Activated T-cell treated with anti-CD3 and anti-CD28 coated beads, Interleukin-2, amount 50 U/mL, for 1 hour (primary cell): ENCODE data around the gene TFAP2A.

Experiments
- DNase-seq: peaks from one replicate; pipeline ENCODE4 v3.0.0-alpha.2; 2020

TFAP2A gene

DNA sequence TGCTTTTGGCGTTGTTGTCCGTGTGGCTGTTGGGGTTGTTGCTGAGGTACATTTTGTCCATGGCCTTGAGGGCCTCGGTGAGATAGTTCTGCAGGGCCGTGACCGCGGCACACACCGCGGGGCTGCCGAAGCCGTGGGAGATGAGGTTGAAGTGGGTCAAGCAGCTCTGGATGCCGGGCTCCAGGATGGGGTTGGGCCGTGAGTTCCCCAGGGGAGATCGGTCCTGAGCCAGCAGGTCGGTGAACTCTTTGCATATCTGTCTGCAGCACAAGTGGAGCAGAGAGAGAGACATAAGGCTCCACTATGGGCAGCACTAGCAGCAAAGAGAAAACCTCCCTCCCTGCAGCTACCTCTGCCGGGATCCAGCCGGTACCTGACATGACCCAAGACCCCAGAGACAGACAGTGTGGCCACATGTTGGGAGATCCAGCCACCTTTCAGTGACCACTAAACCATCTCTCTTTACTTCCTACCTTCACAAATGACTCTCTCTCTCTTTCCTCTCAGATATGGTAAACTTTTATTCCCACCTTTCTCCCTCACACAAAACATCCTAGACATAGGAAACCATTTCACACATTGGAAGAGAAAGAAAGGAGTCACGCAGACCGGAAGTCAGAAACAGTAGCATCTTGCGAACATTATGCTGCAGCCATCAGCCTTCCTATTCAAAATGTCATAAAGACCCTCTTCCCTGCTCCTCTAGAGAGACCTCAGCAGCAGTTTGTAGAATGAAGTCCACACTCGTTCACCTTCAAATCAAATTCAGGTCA, 16.2 kb downstream of the TFAP2A start:
- DNase-seq: no peak

DNA sequence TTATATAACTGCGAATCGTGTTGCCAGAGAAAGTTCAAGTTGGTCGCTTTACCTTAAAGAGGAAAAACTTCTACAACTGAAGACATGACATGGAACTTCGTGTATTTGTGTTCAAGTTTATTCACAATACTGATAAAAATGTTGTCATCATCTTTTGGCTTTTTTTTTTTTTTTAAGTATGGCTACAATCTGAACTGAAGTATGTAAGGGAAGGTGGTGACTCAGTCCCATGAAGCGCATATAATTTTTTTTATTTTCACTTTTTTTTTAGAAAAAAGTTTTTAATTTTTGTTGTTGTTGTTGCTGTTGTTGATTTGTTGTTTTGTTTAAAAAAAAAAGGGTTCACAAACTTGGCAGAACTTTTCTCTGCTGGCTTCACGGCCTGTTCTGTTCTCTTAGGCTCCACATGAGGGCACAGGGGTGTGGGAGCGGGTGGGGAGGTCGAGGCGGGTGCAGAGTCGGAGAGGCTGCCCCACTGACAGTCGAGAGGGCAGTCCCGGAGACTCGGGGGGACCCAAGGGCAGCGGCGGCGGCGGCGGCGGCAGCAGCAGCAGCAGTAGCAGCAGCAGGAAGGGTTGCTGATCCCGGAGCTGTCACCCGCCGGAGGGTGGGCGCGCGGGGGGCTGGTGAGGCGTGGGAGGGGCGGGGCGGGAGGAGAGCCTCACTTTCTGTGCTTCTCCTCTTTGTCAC, 17.0 kb downstream of the TFAP2A start:
- no peak for DNase-seq

DNA sequence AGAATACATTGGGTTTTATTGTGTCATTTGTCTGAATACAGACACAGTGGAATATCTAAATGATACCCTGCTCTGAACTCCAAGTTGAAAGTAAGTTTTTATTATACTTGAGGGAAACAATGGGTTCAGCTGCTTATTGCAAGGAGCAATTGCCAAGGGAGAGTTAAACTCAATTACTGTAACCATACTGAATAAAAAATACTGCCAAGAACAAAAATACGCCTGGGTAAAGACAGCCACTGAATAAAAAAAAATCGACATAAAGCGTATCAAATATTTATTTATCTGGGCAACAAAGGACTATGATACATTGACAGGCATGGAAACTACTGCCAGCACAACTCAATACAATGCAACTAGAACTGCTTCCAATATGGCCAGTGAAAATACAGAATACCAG, 18.1 kb downstream of the TFAP2A start:
- no peak for DNase-seq

DNA sequence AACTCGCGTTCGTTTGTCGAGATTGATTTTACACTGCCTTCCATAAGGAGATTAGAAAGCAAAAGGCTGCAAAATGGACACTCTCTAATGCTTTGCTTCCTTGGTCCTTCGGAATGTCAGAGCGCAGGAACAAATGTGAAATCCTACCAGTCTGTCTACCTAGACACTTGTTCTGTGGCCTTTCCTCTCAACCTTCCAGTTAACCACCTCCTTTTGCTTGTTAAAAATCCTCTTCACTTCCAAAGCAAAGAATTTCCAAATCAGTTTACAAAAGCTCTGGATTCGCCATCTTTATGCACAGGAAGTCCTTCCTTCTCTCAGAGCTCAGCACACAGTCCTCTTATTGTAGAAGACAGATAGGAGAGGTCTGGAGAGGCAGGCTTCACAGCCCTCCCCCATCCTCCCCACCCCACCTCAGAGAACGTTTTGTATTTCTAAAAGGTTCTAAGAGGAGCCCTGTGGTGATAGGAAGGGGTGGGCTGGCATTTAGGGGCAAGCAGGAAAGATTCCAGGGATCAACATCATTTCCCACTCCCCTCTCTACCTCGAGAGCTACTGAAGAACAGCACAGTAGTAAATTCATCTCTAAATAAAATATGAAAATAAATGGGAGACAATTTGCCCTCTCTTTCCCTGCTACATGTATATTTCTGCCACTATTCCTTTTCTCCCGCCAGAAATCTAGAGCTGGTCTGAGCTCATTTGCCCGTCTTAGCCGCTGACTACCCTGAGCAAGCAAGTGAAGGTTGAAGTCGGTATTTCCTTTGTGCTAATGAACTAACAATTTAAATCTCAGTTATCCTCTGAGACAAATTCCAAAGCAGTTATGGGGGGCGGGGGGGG, 18.9 kb downstream of the TFAP2A start:
- no peak for DNase-seq

DNA sequence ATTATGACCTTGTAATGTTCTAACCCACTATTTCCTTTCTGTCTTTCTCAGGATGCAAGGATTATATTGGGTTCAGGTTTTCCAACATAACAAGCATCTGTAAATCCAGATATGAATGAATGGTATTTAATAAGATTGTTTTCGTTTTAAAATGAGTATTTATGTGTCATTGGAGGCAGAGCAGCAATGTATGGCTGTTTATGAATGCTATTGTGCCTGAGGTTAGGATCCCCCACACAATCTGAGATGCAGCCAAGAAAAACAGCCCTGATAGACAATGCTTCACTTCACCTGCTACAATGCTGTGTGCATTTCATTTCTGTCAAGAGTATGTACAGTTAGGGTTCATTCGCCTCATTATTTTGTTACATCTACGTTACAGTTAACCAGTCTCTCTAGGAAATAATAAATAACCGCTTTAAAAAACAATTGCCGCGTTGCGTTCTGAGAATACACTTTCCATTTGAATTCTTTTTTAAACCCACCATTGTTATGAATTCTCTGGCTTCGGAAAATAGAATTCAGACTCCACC, 19.6 kb downstream of the TFAP2A start:
- DNase-seq: no peak

DNA sequence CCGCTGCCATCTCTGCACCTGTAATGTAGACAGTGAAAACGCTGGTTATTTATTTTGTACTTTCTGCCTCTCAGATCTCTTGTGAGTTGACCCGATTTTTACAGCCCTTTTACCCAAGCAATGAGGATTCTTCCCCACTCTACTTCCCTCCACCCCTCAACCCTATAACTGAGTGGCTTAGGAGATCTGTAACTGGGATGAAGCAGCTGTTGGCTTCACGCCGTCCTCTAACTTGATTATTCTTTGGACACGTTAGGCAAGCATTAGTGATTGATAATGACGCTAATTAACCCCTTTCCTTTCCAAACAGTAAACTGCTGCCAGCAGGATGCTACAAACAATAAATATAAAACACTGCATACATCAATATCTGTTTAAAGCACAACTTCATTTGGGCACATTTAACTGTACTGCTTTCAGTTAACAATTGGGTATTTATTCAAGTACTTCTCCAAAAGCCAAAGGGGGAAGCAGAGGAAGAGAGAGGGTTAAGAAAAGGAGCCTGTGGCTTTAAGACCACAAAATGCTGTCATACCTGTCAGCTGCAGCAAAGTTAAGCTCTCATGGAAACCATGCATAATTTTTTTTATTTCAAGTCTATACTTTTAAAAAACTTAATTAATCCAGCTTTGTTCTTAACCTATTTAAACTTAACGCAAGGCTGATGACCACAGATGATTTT, 21.2 kb downstream of the TFAP2A start:
- no peak for DNase-seq

DNA sequence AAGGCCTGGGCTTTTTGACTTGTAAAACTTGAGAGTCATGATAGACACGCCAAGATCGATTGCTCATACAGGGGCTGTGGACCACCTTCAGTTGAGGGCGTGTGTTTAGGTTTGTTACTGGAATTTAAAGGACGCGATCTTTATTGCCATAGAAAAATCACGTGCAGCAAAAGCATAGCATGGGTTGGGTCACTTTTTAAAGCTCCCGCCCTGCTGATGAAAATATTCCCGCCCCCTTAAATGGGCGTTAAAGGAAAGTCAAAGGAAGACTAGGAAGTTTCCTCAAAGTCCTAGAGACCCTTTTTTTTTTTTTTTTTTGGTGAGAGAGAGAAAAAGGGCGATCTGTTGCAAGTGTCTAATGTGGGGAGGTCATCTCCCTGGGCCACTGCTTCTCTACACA, 23.1 kb downstream of the TFAP2A start:
- DNase-seq: no peak

DNA sequence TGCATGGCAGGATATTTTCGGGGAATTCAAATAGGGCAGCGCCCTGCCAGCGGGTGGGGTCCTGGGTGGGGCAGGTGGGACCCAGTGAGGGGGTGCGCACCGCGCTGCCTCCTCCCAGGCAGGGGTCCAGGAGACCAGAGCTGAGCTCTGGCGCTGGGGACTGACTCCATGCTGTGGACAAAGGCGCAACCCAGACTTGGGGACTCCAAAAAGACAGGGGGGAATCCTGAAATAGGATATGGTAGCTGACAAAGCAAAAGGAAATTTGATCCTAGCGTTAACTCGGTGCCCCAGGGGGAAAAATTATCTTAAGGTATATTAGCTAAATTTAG, 23.6 kb downstream of the TFAP2A start:
- DNase-seq: no peak

DNA sequence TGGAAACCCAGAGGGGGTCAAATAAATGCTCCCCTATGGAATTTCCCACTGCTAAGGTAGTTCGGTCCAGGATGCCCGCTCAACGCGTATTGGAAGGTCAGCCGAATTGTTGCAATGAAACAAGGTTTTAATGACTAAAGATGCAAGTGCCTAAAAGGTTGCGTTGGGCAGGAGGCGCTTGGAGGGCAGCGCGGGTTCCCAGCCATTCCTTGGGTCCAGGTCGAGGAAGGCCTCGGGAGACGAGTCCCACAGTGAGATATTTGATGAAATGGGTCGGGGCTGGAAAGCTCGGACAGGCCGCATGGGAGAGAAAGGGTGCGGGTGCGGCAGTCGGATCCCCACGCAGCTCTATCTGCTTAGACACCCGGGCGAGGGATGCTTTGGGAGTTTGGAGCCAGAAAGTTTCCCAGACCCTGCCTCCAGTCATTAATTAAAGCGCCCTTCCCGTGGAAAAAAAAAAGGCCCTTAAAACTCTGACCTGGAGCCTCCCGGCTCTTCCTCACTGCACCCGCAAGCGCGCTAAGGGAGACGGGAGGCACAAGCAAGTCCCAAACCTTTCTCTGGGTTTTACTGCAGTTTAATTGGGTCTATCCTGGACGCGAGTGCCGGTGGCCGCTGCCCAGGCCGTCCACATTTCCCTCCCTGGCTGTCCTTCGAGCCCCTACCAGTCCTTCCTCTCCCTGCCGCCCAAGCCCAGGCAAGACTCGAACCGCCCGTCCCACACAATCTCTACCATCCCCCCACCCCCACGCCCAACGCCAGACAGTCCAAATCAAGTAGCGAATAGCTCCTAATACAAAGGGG, 24.2 kb downstream of the TFAP2A start:
- no peak for DNase-seq

DNA sequence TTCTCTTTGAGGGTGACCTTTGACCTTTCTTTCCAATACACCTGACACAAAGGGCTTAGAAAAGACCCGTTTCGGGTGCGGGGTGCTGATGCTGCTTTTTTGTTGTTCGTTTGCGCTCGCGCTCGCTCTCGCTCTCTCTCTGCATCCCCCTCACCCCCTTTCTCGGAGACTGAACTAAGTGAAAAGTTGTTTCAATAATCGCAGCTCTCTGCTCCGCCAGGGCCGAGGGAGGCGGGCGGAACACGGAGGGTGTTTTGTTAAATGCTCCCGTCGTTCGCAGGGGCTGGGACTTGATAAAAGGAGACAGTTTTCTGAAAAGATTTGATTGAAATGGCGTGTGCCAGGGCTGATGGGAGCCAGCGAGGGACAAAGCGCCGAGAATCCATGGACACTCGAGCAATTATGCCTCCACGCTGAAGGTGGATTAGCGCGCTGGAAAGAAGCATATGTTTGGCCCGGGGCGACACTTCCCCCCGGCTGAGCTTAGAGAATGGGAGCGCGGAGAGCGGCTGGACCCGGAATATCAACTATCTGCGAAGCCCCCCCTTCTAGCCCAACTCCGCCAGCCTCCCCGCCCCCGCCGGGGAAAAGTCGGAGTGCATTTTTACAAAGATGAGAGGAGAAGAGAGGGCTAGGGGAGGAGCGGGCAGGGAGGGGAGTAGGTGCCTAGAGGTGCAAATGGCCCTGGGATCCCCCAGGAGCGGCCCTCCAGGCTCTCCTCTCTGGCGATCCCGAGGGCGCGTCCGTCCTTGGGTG, 25.0 kb downstream of the TFAP2A start:
- no peak for DNase-seq

DNA sequence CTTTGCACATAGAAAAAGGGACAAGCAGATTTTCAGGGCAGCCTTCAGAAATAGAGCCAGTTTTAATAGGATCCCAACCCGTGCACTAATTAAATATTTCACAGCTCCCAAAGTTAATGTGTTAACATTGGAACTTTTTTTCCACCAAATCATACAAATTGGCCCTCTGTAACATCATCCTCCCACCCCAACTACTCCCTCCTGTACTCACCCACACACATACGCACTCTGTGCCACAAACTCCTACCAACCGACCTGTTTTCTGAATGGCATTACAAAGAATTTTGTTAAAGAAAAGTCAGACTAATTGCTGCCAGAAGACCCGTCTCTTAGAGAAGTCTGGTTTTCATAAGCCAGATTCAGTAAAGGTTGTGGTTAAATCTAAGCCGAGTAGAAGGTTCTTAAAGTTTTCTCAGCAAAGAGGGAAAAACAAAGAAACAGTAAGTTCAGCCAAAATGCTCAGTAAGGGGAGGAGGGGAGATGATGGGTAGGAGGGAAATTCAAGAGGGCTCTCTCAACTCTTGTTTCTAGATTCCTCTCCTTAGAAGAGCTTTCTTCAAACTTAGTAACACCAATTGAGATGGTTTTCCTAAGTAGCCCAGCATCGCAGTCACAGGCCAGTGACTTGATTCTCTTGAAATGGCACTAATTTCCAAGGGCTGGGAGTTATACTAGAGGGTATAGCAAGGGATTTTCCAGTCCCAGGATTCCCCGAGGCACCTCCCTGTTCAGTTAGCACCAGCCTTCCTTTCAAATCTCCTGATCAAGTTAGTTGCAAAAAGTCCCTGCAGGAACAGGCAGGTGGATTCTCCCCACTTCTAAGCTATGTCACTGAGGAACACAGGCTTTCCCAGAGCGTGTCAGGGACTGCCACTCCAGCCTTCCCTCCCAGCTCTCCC, 27.9 kb downstream of the TFAP2A start:
- DNase-seq: no peak

DNA sequence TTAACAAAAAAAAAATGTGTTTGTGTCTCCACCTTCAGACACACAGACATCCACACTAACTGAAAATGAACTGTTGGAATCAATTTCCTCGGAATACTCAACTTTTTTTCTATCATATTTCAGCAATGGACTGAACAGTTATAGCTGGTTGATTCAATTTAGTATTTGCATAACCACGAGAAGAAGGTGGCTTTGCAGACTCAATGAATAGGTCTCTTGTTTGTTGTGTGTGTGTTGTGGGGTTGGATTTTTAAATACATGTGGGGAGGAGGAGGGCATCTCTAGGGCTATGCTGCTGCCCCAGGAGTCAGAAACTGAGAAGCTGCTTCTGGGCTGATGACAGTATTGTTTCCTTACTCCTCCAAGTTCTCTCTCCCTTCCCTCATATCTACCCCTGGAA, 28.7 kb downstream of the TFAP2A start:
- no peak for DNase-seq

DNA sequence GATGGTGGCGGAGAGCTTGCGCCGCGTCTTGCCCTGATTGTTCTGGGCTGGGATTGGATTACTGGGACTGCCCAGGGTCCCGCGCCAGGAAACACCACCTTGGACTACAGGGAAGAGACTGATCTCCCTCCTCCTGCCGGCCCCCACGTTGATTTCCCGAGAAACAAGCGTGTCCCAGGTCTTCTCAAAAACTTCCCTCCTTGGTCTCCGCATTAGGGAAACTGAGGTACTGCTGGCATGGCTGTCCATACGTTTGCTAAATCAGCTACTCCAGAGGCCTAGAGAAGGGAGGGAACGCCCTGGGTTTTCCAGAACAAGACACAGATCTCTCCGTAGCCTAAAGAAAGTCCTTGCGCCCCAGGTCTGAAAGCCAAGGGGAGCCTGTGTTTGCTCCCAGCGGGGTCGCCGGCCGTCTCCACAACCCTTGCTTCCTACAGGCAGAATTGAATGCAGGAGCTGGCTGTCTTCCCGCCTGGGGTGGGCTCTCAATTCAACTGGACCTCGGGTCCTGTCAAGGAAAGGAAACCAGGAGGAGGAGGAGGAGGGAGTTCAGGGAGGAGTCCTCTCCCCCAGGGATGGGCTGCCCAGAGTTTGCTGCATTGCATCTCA, 29.2 kb downstream of the TFAP2A start:
- DNase-seq: no peak

DNA sequence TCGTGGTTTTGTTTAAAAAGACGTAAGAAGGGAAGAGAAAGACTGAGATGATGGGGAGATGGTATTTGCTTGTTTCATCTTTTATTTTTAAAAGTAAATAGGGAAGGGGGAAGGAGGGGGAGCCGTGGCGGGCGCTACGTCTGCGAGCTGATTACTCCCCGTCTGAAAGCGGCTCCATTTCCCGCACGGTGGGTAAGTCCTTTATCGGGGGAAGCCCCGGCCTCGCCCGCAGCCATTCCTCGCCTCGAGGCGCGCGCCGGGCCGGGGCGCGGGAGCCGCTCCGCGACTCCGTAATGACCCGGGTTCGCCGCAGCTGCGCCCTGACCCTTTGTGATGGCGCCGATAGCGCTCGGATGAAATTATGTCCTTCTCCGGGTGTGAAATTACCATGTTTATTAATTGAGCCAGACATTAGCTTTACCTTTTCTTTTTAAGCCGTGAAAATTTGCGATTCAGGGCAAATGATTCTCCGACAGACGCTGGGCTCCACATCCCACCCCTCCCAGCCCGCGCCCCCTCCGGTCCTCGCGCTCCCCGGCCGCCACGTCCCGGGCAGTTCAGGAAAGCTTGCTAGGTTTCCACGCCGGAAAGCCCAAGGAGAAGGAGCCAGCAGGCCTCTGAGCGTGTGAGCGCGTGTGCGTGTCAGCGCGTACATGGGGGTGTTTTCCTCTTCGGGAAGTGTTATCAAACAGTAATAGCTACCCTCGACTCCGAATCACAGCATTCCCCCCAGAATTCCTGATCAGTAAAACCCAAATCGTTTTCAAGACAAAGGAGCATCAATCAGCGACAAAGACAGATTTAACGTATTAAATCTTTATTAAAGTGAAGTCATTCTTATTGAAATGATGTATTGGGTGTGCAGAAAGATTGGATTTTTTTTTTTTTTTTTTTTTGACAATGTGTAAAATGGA, 30.0 kb downstream of the TFAP2A start:
- no peak for DNase-seq

DNA sequence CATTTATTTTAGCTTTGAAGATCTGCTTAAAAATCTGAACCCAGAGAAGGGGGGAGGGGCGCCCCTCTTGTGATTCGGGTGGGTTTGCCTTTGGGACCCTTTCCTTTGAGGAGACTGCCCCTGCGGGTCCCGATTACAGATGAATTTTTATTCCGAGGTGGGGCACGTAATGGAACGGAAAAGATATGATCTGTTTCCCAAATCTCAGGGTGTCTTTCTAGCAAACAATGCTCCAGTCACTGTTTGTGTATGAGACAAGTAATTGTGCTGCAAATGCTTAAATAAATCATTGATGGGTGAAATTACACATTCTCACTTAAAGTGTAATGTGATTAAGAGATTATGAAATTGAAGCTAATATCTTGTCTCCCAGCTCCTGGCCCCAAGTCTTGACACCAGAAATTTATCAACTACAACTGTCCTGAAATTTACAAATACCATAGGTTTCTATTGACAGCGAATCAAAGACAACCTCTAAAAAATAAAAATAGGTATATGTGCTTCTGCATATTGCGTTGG, 30.7 kb downstream of the TFAP2A start:
- DNase-seq: no peak

DNA sequence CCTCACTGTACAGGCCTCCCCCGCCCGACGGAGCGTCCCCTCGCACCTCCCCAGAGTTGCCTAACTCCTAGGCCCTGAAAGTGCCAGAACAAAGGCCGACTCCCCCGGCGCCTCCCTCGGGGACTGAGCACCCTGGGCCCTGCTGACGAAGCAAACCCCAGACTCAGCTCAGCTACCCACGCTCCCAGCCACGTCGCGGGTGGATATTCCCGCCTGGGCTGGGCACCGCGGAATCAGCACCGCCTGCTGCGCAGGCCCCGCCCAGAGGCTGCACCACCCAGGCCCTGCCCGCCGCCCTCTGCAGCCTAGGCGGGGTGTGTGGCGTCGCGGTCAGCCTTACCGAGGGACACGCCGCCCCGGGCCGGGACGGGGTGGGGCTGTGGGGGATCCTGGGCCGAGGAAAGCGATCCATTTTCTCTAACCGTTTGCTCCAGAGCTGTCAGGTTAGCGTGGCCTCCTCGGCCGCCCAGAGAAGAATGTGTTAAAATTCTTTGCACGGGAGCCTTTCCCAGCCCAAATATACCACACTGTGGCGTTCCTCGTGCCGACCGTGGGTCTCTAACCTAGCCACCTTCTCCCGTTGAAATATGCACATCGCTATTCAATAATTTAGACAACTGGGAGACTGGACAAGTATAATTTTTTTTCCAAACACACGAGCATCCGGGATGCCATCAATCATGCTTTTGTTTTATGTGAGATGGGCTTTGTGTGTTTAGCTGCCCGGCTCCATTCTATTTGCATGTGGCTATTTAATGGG, 31.4 kb downstream of the TFAP2A start:
- no peak for DNase-seq

DNA sequence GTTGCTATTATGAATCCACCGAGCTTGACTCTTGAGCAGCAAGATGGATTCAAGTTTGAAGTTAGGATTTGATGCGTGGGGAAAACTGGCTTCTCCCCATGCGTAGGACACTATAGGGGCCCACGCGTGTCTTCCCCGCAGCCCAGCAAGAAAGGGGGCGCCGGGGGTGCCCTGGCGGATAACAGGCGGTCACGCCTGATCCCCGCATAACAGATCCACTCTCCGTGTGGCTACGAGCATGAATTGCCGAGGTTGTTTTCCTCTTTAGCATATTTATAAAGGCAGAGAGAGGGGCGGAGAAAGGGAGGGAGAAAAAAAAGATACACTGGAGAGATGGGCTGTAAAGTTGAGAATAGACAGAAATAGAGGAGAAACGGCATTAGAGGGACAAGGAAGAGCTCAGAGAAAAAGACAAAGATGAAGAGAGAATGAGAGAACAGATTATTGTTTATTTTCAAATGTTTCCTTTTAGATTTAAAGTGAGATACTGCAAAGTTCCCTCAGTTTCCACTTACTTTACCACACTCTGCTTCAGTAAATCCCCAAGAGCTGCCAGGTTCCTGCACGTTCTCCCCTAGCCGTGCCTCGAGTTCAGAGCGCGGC, 32.0 kb downstream of the TFAP2A start:
- DNase-seq: no peak
